HG03139 (cell line): ENCODE results near the gene MDFIC.

Experiments used
- ATAC-seq: cut with Tn5 transposase; IDR thresholded peaks from one replicate; pipeline ENCODE4 v1.9.1; 2021; ENCODE audit not compliant: unreplicated experiment

The MDFIC gene

GRCh38 chr7:115032715-115033703 lies 111.1 kb downstream of the MDFIC start:
- no peak for ATAC-seq

GRCh38 chr7:115033917-115034459 lies 112.1 kb downstream of the MDFIC start:
- ATAC-seq, result no peak

GRCh38 chr7:115034515-115034914 lies 112.6 kb downstream of the MDFIC start:
- ATAC-seq, result no peak

- ATAC-seq, result no peak
These were observed 115.4 kb downstream of the MDFIC start for GRCh38 chr7:115037128-115037802.

GRCh38 chr7:115038158-115038557 lies 116.3 kb downstream of the MDFIC start:
- ATAC-seq, result no peak

GRCh38 chr7:115040057-115040456 lies 118.2 kb downstream of the MDFIC start:
- ATAC-seq, result no peak

- ATAC-seq, result no peak
These were observed 118.6 kb downstream of the MDFIC start for GRCh38 chr7:115040495-115040894.

GRCh38 chr7:115042596-115042995 lies 120.7 kb downstream of the MDFIC start:
- ATAC-seq, result no peak

GRCh38 chr7:115043605-115044004 lies 121.7 kb downstream of the MDFIC start:
- no peak for ATAC-seq

GRCh38 chr7:115044224-115044623 lies 122.3 kb downstream of the MDFIC start:
- no peak for ATAC-seq

GRCh38 chr7:115047958-115048720 lies 126.2 kb downstream of the MDFIC start:
- ATAC-seq, result no peak

- ATAC-seq, result no peak
These were observed 130.8 kb downstream of the MDFIC start for GRCh38 chr7:115052706-115053105.

GRCh38 chr7:115054478-115055065 lies 132.7 kb downstream of the MDFIC start:
- ATAC-seq, result no peak

- no peak for ATAC-seq
These were observed 134.1 kb downstream of the MDFIC start for GRCh38 chr7:115056019-115056418.

GRCh38 chr7:115058726-115059125 lies 136.8 kb downstream of the MDFIC start:
- no peak for ATAC-seq

- no peak for ATAC-seq
These were observed 137.4 kb downstream of the MDFIC start for GRCh38 chr7:115059321-115059720.

GRCh38 chr7:115060095-115060870 lies 138.4 kb downstream of the MDFIC start:
- peak; percentile 61 for ATAC-seq

- peak; percentile 78 for ATAC-seq
These were observed 144.2 kb downstream of the MDFIC start for GRCh38 chr7:115066050-115066449.

GRCh38 chr7:115066634-115067033 lies 144.7 kb downstream of the MDFIC start:
- no peak for ATAC-seq

- ATAC-seq, result no peak
These were observed 146.3 kb downstream of the MDFIC start for GRCh38 chr7:115068220-115068619.
